Islet precursor cell (in vitro differentiated cells): ENCODE results near the gene DOP1A.
"Not testable (repeated sequence)": the region's sequence is repeated elsewhere in the genome, so short reads cannot be mapped to it uniquely, and the experiment has no call there.

Source experiments
- DNase-seq: peaks from one replicate; pipeline ENCODE4 v3.0.0-alpha.2; 2018

Gene DOP1A

GRCh38 chr6:83153883-83154521 is 86.5 kb downstream of the DOP1A start:
- DNase-seq: no peak

DNA sequence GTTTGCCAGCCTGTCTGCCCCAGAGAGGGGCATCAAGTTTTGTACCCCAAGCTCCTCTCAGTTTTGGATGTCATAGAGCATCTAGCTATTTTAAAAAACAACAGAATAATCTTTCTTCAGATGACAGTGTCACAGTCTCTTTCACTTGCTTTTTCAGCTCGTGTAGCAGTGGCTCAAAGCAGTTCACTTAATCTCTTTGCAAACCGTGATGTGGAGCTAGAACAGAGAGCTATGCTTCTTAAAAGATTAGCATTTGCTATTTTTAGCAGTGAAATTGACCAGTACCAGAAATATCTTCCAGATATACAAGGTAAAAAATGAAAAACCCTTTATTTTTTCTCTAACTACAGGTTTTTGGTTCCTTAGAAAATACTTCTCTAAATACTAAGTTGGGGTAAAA is 88.3 kb downstream of the DOP1A start:
- DNase-seq: no peak

GRCh38 chr6:83160167-83160566 is 92.7 kb downstream of the DOP1A start:
- DNase-seq: peak; percentile 56

GRCh38 chr6:83167726-83168278 is 100.3 kb downstream of the DOP1A start:
- DNase-seq: no peak

GRCh38 chr6:83168556-83168955 is 101.1 kb downstream of the DOP1A start:
- DNase-seq: no peak

DNA sequence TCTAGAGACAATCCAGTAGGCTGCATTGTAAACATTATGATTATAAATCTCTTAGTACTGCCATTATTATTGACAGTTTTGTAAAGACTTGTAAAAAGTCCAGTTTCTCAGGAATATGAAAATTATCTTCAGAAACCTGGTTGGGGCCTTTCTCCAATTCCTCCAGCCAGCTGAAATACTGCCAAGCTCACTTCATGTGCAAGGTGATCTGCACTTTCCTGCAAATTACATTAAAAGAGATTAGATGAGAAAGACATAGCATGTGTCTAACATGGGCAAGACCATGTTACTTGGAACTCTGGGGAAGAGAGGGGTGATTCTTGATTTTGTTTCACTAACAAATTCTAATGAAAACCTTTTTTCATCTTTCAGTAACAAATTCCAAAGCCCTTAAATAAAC is 101.6 kb downstream of the DOP1A start:
- no peak for DNase-seq

- no peak for DNase-seq
Measured at GRCh38 chr6:83169511-83169910, 102.0 kb downstream of the DOP1A start.

DNA sequence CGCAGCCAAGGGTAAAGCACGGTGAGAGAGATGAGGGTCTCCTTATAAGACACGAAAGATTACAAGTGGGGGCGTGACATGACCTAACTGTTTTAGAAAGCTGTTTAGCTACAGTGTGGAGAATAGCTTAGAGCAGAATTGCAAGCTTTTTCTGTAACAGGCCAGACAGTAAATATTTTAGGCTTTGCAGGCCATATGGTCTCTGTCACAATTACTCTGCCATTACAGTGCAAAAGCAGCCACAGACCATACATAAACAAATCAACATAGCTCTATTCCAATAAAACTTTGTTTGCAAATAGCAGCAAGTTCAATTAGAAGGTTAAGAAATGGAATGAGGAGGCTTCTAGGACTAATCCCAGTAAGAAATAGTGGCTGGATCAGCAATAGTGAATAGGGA is 108.8 kb downstream of the DOP1A start:
- no peak for DNase-seq

DNA sequence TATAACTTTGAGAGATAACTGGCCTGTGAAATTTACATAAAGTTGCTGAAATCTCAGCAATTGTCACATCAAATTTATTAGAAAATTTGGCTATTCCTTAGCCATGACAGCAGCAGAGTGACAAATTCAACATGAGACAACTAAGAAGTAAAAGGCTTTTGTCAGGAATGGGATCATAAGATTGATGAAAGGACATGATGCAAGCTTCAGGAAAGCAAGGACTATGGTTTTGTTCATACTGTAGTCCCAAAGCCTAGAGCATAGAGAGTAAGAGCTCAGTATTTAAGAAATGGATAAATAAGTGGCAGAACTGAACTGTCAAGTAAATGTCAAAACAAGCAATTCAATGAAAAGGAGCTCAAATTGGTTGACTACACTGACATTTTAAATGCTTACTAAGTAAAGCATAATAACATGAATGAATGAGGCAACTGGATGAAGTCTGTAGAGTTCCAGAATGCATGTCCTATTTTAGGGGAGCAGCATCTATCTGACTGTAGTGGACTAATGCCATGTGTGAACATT is 113.0 kb downstream of the DOP1A start:
- DNase-seq: no peak

DNA sequence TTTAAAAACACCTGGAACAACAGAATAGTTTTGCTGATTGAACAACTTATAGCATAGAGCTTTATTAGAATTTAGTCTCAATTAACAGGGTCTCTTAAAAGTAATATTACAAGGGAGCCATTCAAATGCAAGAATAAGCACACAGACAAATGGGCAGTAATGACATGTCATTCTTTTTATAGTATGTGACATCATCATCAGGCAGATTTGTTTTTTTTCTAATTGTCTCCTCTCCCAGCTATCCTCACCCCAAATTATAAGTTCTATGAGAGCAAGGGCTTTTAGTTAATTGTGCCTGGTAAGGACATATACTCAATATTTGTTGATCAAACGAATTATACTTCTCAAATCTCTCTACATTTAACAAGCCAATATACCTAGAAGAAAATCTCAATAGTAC is 114.6 kb downstream of the DOP1A start:
- no peak for DNase-seq

- DNase-seq: peak; percentile 60
Measured at GRCh38 chr6:83183082-83183828, 115.8 kb downstream of the DOP1A start.

DNA sequence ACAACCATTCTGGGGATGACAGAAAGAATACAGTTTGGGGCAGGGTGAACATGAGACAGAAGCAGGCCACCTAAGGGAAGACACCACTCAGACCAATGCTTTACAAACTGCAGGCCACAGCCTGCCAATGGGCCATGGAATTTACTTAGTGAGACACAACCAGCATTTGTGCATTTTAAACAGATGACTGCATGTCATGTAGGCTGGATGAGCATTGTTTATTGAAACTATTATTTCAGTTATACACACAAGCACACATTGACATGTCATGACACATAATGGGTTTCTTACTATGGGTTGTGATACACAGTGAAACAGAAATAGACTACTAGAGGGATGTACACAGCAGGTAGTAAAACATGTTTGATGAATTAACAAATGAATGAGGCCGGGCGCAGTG is 117.6 kb downstream of the DOP1A start:
- DNase-seq: no peak

DNA sequence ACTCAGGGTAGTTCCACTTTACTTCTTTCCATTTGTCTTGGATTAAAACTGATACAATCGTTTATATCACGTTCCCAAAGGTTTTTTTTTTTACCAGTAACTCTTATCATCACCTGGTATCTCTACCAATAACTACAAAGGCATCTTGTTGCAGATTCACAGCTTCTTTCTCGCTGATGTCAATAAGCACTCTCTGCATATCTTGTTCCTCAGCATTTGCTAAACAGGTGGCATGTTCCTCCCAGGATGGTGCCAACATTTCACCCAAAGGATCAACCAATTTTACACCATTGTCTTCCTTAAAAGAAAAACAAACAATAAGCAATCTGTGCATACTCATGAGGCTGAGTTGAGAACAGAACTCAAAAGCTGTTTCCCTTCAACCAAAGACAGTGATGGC is 121.0 kb downstream of the DOP1A start:
- DNase-seq: no peak

DNA sequence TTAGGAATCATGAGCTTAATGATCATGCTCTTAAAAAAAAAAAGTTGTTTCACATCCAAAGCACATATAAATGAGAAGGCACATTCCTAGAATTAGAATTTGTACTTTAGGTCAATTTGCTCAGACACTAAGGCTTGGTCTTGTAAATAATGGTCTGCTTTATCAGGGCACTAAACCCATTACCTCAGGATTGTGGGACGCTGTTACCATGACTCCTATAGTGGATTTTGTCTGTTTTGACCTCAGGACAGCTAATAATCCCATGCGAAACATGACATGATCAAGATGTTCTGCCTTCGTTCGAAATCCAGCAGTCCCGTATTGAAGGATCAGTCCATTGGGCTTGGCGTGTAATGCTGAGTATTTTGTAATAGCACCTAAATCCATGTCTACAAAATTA is 123.2 kb downstream of the DOP1A start:
- DNase-seq: no peak

- not testable (repeated sequence) for DNase-seq
Measured at GRCh38 chr6:83191974-83192373, 124.5 kb downstream of the DOP1A start.

DNA sequence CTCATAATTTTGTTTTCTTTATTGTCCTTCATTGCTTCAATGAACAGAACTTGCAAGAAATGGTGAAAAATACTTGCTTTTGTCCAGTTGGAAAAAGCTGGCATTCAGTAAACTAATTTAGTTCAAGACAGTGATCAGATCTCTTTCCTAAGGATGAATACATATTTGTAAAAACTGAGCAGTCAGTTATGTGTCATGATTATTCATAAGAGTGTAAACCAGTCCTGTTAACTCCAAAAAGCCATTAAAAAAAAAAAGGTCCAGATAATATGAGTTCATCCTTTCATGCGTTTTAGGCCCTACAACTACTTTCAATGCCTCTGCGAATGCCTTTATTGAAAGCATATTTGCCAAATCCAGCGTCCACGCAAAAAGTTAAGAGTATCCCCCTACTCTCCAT is 125.0 kb downstream of the DOP1A start:
- no peak for DNase-seq

DNA sequence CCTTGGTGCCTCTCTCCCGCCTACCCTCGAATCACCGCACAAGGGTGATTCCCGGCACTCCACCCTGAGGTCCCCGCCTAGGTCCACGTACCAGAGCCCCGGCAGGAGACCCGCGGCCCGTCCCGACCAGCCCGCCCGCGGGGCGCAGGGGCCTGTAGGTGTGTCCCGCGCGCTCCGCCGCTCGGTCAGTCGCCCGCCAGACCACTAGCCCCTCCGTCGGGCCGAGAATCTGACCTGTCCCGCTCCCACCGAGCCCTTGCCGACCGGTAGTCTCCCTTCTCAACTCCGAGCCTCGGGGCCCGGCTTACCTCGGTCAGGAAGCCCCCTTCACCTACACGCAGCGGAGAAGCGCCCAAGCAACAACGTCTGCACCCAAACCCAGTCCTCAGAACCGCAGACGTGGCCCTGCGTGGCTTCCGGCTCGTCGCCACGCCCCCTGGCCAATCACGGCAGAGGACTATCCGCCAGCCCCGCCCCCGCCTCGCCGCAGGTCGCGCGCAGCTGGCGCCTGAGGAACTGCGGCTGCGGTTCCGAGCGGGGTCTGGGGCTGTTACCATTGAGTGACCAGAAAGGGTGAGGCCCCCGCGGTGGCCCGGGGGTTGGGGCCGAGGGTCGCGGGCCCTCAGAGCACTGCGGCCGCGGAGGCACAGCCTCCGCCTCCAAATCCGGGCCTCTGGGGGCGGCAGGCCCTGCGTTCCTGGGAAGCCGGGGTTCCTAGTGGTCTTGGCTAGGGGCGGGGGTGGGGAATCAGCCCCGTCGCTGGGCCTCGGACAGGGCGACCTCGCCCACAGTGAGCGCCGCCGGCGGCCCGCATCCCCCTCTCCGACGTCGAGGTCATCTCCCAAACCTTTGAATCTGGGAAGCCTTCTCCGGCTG is 125.6 kb downstream of the DOP1A start, which contains the start of the genes PGM3 and RWDD2A:
Gene PGM3 (minus strand): TSS at position 395 of the 876 bp plus-strand sequence. CDS start 2,253 bp downstream, outside the sequence.
Gene RWDD2A (plus strand): TSS at position 487 of the 876 bp plus-strand sequence. CDS start 1,095 bp downstream, outside the sequence.
- DNase-seq: peak; percentile 96

DNA sequence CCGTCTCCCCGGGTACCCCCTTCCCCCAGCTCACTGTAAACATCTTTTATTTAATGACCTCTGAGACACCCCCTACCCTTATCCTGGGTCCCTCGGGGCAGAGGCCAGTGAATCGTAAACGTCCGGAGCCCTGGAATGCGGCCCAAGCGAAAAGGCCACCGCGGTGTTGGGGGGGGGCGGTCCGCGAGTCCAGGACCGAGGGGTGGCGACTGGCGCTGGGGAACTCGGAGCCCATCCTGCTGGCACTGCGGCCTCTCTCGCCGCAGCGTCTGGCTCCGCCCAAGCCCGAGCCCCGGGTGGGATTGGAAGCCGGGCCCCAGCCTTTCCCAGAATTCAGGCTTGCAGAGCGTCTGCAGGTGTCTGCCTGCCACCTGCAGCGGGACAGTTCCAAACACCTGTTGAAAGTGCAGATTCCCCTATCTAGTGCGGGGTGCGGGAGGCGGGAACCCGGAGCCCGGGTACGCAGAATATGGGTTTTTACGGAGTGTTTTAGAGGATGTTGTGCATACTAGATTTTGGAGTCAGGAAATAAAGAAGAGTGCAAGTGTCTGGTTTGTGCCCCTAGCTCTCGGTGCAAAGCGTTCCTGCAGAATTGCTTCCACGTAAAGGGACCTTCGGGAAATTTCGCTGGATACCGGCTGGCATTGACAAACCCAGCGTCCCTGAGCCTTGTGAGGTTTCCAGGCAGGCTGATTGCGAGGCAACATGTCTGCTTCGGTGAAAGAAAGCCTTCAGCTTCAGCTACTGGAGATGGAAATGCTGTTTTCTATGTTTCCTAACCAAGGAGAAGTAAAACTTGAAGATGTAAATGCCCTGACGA is 126.5 kb downstream of the DOP1A start:
- DNase-seq: peak; percentile 89

GRCh38 chr6:83198486-83199172 is 131.2 kb downstream of the DOP1A start:
- DNase-seq: no peak

DNA sequence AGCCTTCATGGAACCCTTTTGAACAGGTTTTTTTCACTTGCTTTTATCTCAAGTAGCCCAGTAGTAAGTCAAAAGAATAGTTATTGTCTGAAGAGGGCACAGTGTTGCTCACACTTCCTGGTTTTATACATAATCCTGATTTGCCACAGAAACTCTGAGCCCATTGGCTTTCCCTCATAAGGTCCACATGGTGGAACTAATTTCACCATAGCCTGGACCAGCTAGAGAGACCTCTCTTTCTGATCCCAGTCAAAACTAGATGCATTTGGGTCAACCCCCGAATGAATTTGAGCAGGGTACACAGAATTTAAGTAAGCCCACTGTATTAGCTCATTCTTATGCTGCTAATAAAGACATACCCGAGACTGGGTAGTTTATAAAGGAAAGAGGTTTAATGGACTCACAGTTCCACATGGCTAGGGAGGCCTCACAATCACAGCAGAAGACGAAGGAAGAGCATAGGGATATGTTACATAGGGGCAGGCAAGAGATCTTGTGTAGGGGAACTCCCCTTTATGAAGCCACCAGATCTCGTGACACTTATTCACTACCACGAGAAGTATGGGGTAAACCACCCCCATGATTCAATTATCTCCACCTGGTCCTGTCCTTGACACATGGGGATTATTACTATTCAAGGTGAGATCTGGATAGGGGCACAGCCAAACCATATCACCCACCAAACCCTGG is 131.8 kb downstream of the DOP1A start:
- no peak for DNase-seq

- peak; percentile 58 for DNase-seq
Measured at GRCh38 chr6:83199863-83200225, 132.4 kb downstream of the DOP1A start.
